Neuronal stem cell (in vitro differentiated cells): ENCODE data around the gene GABBR1.

Experiments used
- DNase-seq: peaks from one replicate; pipeline ENCODE4 v3.0.0-alpha.2; 2013; ENCODE audit warnings: low spot score
- H2AFZ ChIP-seq: one replicate; pipeline ENCODE4 v1.6.1; 2013; ENCODE audit warnings: mild to moderate bottlenecking, low read length, inconsistent platforms
- H2AK5ac ChIP-seq: 2 replicates; pipeline ENCODE4 v1.6.1; 2013; ENCODE audit warnings: low read depth, mild to moderate bottlenecking, inconsistent platforms, low read length, moderate library complexity, mixed read lengths
- H2BK120ac ChIP-seq: 2 replicates; pipeline ENCODE4 v1.6.1; 2013; ENCODE audit warnings: low read depth, mild to moderate bottlenecking, inconsistent platforms, low read length, moderate library complexity, mixed read lengths
- H2BK12ac ChIP-seq: one replicate; pipeline ENCODE4 v1.6.1; 2013; ENCODE audit warnings: low read length, inconsistent platforms
- H2BK15ac ChIP-seq: 2 replicates; pipeline ENCODE4 v1.6.1; 2013; ENCODE audit warnings: mild to moderate bottlenecking, low read length, inconsistent platforms, mixed read lengths
- H2BK5ac ChIP-seq: one replicate; pipeline ENCODE4 v1.6.1; 2013; ENCODE audit warnings: inconsistent platforms, mild to moderate bottlenecking, low read length, moderate library complexity
- H3K14ac ChIP-seq: one replicate; pipeline ENCODE4 v1.6.1; 2013; ENCODE audit warnings: low read length, inconsistent platforms
- H3K18ac ChIP-seq: 2 replicates; pipeline ENCODE4 v1.6.1; 2013; ENCODE audit warnings: low read length, inconsistent platforms
- H3K23ac ChIP-seq: 2 replicates; pipeline ENCODE4 v1.6.1; 2013; ENCODE audit warnings: low read depth, mild to moderate bottlenecking, mixed read lengths, low read length, inconsistent platforms; ENCODE audit not compliant: poor library complexity
- H3K27ac ChIP-seq: replicated peaks from 3 replicates; pipeline ENCODE4 v1.5.1; 2013; ENCODE audit warnings: low read length, inconsistent platforms
- H3K27me3 ChIP-seq, 3 experiments: 2 replicates each; pipeline ENCODE4 v1.6.1; 2013; ENCODE audit warnings: low read length in 3 of 3, mild to moderate bottlenecking in 2 of 3, inconsistent platforms in 1 of 3, low read depth in 1 of 3, mixed read lengths in 1 of 3, moderate library complexity in 1 of 3; ENCODE audit not compliant: control insufficient read depth in 3 of 3, insufficient read depth in 3 of 3
- H3K36me3 ChIP-seq, 2 donors: replicated peaks in 1 of 2; 2 replicates each; pipeline ENCODE4 v1.6.1; 2013; ENCODE audit warnings: low read length in 2 of 2; ENCODE audit not compliant: control insufficient read depth in 2 of 2, insufficient read depth in 2 of 2
- H3K4ac ChIP-seq: 2 replicates; pipeline ENCODE4 v1.6.1; 2013; ENCODE audit warnings: inconsistent platforms, mild to moderate bottlenecking, low read length, moderate library complexity
- H3K4me1 ChIP-seq, 2 donors: 1 replicate in 1 of 2; 2 replicates in 1 of 2; pipeline ENCODE4 v1.6.1; 2013; ENCODE audit warnings: low read length in 2 of 2, low read depth in 1 of 2; ENCODE audit not compliant: control insufficient read depth in 2 of 2, insufficient read depth in 1 of 2
- H3K4me2 ChIP-seq: one replicate; pipeline ENCODE4 v1.6.1; 2013; ENCODE audit warnings: mild to moderate bottlenecking, low read length, inconsistent platforms; ENCODE audit not compliant: insufficient read depth, poor library complexity, severe bottlenecking
- H3K4me3 ChIP-seq, 2 donors: 2 replicates each; pipeline ENCODE4 v1.5.1; 2013; ENCODE audit warnings: low read length in 2 of 2, mild to moderate bottlenecking in 2 of 2, inconsistent platforms in 1 of 2, moderate library complexity in 1 of 2
- H3K79me1 ChIP-seq: one replicate; pipeline ENCODE4 v1.6.1; 2013; ENCODE audit warnings: low read depth, mild to moderate bottlenecking, inconsistent platforms, low read length, moderate library complexity
- H3K9ac ChIP-seq: one replicate; pipeline ENCODE4 v1.6.1; 2013; ENCODE audit warnings: mild to moderate bottlenecking, low read depth, low read length, inconsistent platforms; ENCODE audit not compliant: poor library complexity
- H3K9me3 ChIP-seq, 2 donors: replicated peaks in 1 of 2; 2 replicates each; pipeline versions ENCODE3 to v1.6.1; 2013; ENCODE audit warnings: low read length in 2 of 2, mild to moderate bottlenecking in 2 of 2, inconsistent platforms in 1 of 2, low read depth in 1 of 2, mixed read lengths in 1 of 2, moderate library complexity in 1 of 2; ENCODE audit not compliant: control insufficient read depth in 2 of 2, insufficient read depth in 1 of 2
- H4K8ac ChIP-seq: one replicate; pipeline ENCODE4 v1.6.1; 2013; ENCODE audit warnings: low read depth, mild to moderate bottlenecking, inconsistent platforms, low read length, moderate library complexity
- H4K91ac ChIP-seq: one replicate; pipeline ENCODE4 v1.6.1; 2013; ENCODE audit warnings: low read length, low read depth, mild to moderate bottlenecking, inconsistent platforms; ENCODE audit not compliant: poor library complexity
- WGBS, 2 donors: extraction: QIAGEN DNeasy Blood & Tissue Kit; methylation state at CpG; one replicate each; pipeline ENCODE4 v1.1.7; 2013; ENCODE audit warnings: missing lambda C conversion rate in 2 of 2, mixed read lengths in 1 of 2; ENCODE audit not compliant: insufficient read length in 2 of 2, insufficient replicate concordance in 1 of 2; ENCODE audit errors: extremely low coverage in 2 of 2; 5-methylcytosine and 5-hydroxymethylcytosine counted together

GABBR1 gene

DNA sequence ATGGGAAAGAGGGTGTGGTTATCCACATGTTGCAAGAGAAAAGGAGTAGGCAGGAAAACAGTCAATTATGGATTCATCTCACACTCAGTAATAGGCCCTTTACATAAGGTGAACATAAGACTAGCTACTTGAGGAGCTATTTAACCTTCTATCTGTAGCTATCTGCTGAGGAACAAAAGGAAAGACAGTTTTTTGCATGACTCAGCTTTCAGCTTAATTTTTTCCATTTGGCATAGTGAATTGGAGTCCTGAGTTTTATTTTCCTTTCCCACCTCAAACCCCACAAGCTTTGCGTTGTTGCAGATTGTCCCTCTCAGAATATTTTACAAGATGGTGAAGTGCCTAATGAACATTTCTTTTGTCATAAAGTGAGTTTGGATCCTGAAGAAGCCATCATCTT, 105.9 kb downstream of the GABBR1 start:
- H3K79me1 ChIP-seq = no peaks in the 10 kb centered on the region
- no peak overlapping the region for H3K18ac ChIP-seq
- no peak overlapping the region for H2BK5ac ChIP-seq
- no CpG with 5 or more reads among the region's 1 CpG for WGBS, 2 donors
- H3K4me1 ChIP-seq = no peaks in the 10 kb centered on the region
- no peaks in the 10 kb centered on the region for H3K36me3 ChIP-seq
- H3K14ac ChIP-seq = no peak overlapping the region
- H2AK5ac ChIP-seq = no peak overlapping the region
- H3K23ac ChIP-seq = no peak overlapping the region
- H3K9ac ChIP-seq = no peak overlapping the region
- no peak overlapping the region for H3K27ac ChIP-seq
- H2BK120ac ChIP-seq = no peak overlapping the region
- no peak overlapping the region for H2AFZ ChIP-seq
- peaks cover 1 to 6% of the 10 kb centered on the region in 2 donors for H3K9me3 ChIP-seq
- no peak overlapping the region for H4K91ac ChIP-seq
- H3K4ac ChIP-seq = no peak overlapping the region
- H3K27me3 ChIP-seq = peaks cover 0 to 16% (median 2%) of the 10 kb centered on the region in 3 experiments
- no peak overlapping the region for H4K8ac ChIP-seq
- H2BK15ac ChIP-seq = no peak overlapping the region
- H3K4me3 ChIP-seq = no peak overlapping the region
- no peak overlapping the region for H3K4me2 ChIP-seq
- no peak for DNase-seq
- H2BK12ac ChIP-seq = no peak overlapping the region

GRCh38 chr6:29525311-29525639, 107.7 kb downstream of the GABBR1 start:
- Histone ChIP-seq H2AK5ac (no peak overlapping the region), H3K9me3 (peaks cover 4 to 6% of the 10 kb centered on the region in 2 donors), H2AFZ (no peak overlapping the region), H3K9ac (no peak overlapping the region), H3K14ac (no peak overlapping the region), H3K4me2 (no peak overlapping the region), H4K91ac (no peak overlapping the region), H3K27me3 (peaks cover 0 to 16% (median 2%) of the 10 kb centered on the region in 3 experiments), H4K8ac (no peak overlapping the region), H2BK15ac (no peak overlapping the region), H3K18ac (no peak overlapping the region), H3K27ac (no peak overlapping the region), H3K4me1 (no peaks in the 10 kb centered on the region), H3K79me1 (no peaks in the 10 kb centered on the region), H3K4ac (no peak overlapping the region), H3K23ac (no peak overlapping the region), H3K36me3 (no peaks in the 10 kb centered on the region), H2BK12ac (no peak overlapping the region), H3K4me3 (no peak overlapping the region), H2BK120ac (no peak overlapping the region), H2BK5ac (no peak overlapping the region)
- no CpG with 5 or more reads among the region's 1 CpG for WGBS, 2 donors
- DNase-seq = no peak

GRCh38 chr6:29524444-29525310, 108.3 kb downstream of the GABBR1 start:
- Histone ChIP-seq H2AK5ac (no peak overlapping the region), H2BK15ac (no peak overlapping the region), H3K36me3 (no peaks in the 10 kb centered on the region), H3K4me3 (no peak overlapping the region), H4K8ac (no peak overlapping the region), H3K14ac (no peak overlapping the region), H3K79me1 (no peaks in the 10 kb centered on the region), H3K18ac (no peak overlapping the region), H3K4me1 (no peaks in the 10 kb centered on the region), H3K9me3 (peaks cover 6% of the 10 kb centered on the region in 2 donors), H3K23ac (no peak overlapping the region), H3K27ac (no peak overlapping the region), H3K9ac (no peak overlapping the region), H4K91ac (no peak overlapping the region), H3K4ac (no peak overlapping the region), H2BK12ac (no peak overlapping the region), H2BK120ac (no peak overlapping the region), H3K27me3 (peaks cover 0 to 16% (median 2%) of the 10 kb centered on the region in 3 experiments), H2BK5ac (no peak overlapping the region), H2AFZ (no peak overlapping the region), H3K4me2 (no peak overlapping the region)
- no peak for DNase-seq
- no CpG with 5 or more reads among the region's 7 CpGs for WGBS, 2 donors

GRCh38 chr6:29524044-29524443, 108.9 kb downstream of the GABBR1 start:
- Histone ChIP-seq H2AFZ (no peak overlapping the region), H2BK5ac (no peak overlapping the region), H2AK5ac (no peak overlapping the region), H2BK15ac (no peak overlapping the region), H3K14ac (no peak overlapping the region), H4K91ac (no peak overlapping the region), H3K4me2 (no peak overlapping the region), H3K9ac (no peak overlapping the region), H3K27me3 (peaks cover 0 to 17% (median 2%) of the 10 kb centered on the region in 3 experiments), H2BK12ac (no peak overlapping the region), H3K27ac (no peak overlapping the region), H3K4me3 (no peak overlapping the region), H3K18ac (no peak overlapping the region), H3K4me1 (no peaks in the 10 kb centered on the region), H3K36me3 (no peaks in the 10 kb centered on the region), H2BK120ac (no peak overlapping the region), H3K9me3 (peaks cover 6% of the 10 kb centered on the region in 2 donors), H3K23ac (no peak overlapping the region), H4K8ac (no peak overlapping the region), H3K79me1 (no peaks in the 10 kb centered on the region), H3K4ac (no peak overlapping the region)
- no CpG with 5 or more reads among the region's 2 CpGs for WGBS, 2 donors
- DNase-seq = no peak
